Transverse colon (tissue), 4 donors: Measurements from ENCODE around the gene SNN.

Experiments used
- EP300 ChIP-seq: sonication (generic); formaldehyde crosslinking; IDR thresholded peaks from one replicate; pipeline ENCODE4 v1.6.1; 2017; ENCODE audit warnings: antibody characterized with exemption, low read depth
- POLR2A ChIP-seq: fragments of 450-650 bp; IDR thresholded peaks from one replicate; pipeline ENCODE4 v1.6.1; 2016; ENCODE audit warnings: antibody characterized with exemption, mild to moderate bottlenecking, moderate library complexity
- POLR2AphosphoS5 ChIP-seq, 3 donors: sonication (generic); formaldehyde crosslinking; IDR thresholded peaks; one replicate each; pipeline ENCODE4 v1.6.1; 2016; ENCODE audit warnings: antibody characterized with exemption in 3 of 3
- TF ChIP-seq, protein P1 (sequence below), 5 experiments: fragments of 200-600 bp in 3 of 5; fragments of 450-650 bp in 2 of 5; sonication (generic) in 3 of 5; IDR thresholded peaks; 1 replicate in 2 of 5; 2 replicates in 3 of 5; pipeline ENCODE4 v1.5.1; 2016 to 2017; ENCODE audit warnings: antibody characterized with exemption in 5 of 5, inconsistent platforms in 3 of 5, mild to moderate bottlenecking in 2 of 5, moderate library complexity in 1 of 5

DNA sequence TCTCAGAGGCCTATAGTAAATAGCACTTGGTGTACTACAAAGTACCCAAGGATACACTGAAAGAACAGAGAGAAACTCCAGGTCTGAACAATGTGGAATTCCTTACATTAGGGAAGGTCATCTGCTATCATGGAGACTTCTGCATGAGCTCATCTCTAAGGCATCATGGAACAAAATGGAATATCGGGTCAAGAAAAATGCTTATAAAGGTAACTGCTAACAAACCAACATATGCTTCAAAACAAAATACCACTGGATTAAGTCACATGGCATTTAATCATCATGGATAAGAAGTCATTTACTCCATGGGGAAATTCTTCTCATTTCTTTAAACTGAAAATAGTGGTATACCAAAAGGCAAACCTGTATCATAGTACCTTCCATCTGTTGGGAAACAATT, 40.2 kb downstream of the SNN start:
- TF ChIP-seq POLR2A: no peak
- TF ChIP-seq, protein P1, sequence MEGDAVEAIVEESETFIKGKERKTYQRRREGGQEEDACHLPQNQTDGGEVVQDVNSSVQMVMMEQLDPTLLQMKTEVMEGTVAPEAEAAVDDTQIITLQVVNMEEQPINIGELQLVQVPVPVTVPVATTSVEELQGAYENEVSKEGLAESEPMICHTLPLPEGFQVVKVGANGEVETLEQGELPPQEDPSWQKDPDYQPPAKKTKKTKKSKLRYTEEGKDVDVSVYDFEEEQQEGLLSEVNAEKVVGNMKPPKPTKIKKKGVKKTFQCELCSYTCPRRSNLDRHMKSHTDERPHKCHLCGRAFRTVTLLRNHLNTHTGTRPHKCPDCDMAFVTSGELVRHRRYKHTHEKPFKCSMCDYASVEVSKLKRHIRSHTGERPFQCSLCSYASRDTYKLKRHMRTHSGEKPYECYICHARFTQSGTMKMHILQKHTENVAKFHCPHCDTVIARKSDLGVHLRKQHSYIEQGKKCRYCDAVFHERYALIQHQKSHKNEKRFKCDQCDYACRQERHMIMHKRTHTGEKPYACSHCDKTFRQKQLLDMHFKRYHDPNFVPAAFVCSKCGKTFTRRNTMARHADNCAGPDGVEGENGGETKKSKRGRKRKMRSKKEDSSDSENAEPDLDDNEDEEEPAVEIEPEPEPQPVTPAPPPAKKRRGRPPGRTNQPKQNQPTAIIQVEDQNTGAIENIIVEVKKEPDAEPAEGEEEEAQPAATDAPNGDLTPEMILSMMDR (IDR thresholded peaks at IDR 0.05): no peak
- TF ChIP-seq EP300: no peak
- TF ChIP-seq POLR2AphosphoS5 (IDR thresholded peaks at IDR 0.05): no peak
